GM10266 (cell line): ENCODE data around the gene WDR93.

Experiments
- DNase-seq: peaks from one replicate; pipeline ENCODE4 v3.0.0; 2012; ENCODE audit errors: extremely low spot score
- TF ChIP-seq, protein P1 (sequence below): IDR thresholded peaks from 2 replicates; pipeline ENCODE4 v1.5.1; 2012; ENCODE audit warnings: mild to moderate bottlenecking, low read depth; ENCODE audit not compliant: control insufficient read depth, insufficient read depth; ENCODE audit errors: missing control alignments

The WDR93 gene

GRCh38 chr15:89723031-89723430 is 32.4 kb downstream of the WDR93 start:
- TF ChIP-seq, protein P1, sequence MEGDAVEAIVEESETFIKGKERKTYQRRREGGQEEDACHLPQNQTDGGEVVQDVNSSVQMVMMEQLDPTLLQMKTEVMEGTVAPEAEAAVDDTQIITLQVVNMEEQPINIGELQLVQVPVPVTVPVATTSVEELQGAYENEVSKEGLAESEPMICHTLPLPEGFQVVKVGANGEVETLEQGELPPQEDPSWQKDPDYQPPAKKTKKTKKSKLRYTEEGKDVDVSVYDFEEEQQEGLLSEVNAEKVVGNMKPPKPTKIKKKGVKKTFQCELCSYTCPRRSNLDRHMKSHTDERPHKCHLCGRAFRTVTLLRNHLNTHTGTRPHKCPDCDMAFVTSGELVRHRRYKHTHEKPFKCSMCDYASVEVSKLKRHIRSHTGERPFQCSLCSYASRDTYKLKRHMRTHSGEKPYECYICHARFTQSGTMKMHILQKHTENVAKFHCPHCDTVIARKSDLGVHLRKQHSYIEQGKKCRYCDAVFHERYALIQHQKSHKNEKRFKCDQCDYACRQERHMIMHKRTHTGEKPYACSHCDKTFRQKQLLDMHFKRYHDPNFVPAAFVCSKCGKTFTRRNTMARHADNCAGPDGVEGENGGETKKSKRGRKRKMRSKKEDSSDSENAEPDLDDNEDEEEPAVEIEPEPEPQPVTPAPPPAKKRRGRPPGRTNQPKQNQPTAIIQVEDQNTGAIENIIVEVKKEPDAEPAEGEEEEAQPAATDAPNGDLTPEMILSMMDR: no peak
- DNase-seq: no peak

DNA sequence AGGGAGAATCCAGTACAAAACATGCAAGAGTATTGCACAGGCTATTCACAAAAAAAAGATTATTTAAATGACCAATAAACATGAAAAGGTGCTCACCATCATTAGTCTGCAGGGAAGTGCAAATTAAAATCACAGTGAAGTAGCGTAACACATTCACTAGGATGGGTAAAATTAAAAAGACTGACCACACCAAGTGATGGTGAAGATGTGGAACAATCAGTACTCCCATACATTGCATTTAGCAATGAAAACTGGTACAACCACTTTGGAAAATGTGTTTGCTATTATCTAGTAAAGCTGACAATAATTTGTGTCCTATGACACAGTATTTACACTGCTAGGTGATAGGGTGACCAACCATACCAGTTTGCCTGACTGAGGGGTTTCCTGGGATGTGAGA is 34.0 kb downstream of the WDR93 start:
- TF ChIP-seq, protein P1: no peak
- no peak for DNase-seq

DNA sequence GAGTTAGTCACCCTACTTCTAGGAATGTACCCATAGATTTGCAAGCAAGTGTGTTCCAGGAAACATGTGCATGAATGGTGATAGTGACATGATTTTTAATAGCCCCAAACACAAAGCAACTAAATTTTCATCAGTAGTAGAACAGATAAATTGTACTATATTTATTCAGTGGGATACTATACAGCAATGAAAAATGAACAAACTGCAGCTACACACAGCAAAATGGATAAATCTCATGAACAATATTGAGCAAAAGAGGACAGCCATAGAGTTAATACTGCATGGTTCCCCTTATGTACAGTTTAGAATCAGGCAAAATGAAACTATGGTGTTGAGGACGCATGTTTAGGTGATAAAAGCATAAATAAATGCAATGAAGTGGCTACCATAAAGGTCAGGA is 34.5 kb downstream of the WDR93 start:
- DNase-seq: no peak
- TF ChIP-seq, protein P1: no peak

- TF ChIP-seq, protein P1: no peak
- DNase-seq: no peak
Measured at GRCh38 chr15:89728254-89728653, 37.6 kb downstream of the WDR93 start.

DNA sequence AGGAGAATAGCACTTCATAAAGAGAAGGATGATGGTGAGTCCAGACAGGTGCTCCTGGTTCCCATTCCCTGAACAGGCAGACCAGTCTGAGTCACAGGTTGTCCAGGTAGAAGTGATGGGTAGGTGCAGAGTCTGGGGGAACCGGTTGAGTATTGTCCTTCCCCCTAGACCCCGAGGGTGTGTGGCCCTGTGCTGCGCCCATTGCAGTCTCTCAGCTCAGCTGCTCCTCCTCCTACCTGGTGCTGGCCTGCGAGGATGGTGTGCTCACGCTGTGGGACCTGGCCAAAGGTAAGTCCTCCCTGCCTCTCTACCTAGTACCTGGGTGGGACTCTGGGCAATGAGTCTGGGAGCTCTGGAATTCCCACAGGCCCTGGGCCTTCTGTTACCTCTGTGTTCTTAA is 40.7 kb downstream of the WDR93 start:
- TF ChIP-seq, protein P1: no peak
- no peak for DNase-seq

DNA sequence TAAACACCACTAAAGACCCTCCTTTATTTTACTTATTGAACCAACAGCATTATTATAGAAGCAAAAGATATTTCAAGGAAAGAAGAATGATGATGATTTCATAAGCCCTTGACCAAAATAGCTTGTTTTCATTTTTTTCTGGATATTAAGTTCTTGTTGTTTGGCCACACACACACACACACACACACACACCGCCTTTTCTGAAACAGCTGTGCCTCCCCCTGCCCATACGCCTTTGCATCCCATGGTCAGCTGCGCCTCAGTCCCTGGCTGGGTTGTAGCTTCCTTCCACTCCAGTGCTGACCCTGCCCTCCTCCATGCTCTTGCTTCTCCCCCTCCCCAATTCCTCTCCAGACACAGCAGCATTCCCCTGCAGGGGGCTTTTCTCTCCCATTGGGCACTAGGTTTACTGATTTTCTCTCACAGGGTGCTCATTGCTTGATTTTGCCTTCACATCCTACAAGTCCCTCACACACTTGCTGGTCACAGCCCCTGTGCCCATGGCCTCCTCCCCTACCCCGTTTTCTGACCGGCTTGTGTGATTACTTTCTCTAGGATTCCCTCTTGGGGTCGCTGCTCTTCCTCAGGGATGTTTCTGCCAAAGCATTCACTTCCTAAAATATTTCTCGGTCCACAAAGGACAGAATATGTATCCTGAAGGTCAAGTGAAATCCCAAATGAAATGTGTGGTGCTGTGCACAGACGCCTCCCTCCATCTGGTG is 42.0 kb downstream of the WDR93 start:
- DNase-seq: no peak
- TF ChIP-seq, protein P1: no peak

- no peak for DNase-seq
Measured at GRCh38 chr15:89735773-89736172, 45.2 kb downstream of the WDR93 start.

More at GRCh38 chr15:89735773-89736172, 45.2 kb downstream of the WDR93 start:
- TF ChIP-seq, protein P1: no peak
